ENCODE results near the gene TNFAIP2. TPM values are rescaled to one million over a fixed set of nuclear protein-coding genes. Genes with fewer than 3 reads are reported as not detected.

Gene TNFAIP2
- total and polyA plus RNA-seq, 9 of the 15 experiments (the other 6 are each of a cell fraction or from before 2014, with no cell fraction given) = 22.6 to 68.6 (median 44.6) TPM

DNA sequence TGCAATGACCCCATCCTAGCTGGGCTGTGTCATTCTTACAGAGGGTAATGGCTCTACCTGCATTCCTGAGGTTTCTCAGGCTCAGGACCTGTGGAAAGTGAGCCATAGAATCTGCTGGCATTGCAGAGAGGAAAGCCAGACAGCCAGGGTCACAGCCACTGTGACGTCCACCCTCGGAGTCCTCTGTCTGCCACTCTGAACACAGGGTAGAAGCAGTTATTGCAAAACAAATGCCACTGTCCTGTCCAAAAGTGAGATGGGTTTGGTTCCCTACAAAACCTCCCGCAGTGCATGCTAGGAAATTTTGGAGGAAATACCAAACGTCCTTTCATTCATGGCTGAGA lies 37.8 kb downstream of the TNFAIP2 start:
- no peak overlapping the region for H3K27ac ChIP-seq (ENCODE audit: extremely low read depth, low read depth, low read length)
- peaks cover 9 to 57% of the 10 kb centered on the region in 2 experiments for H3K27me3 ChIP-seq (ENCODE audit: control insufficient read depth in 2 of 2, insufficient read depth in 2 of 2, low read length in 2 of 2)
- no peak for ATAC-seq
- no peak for TF ChIP-seq FOXP1 (CRISPR knock-in tag; IDR thresholded peaks at IDR 0.05)
- TF ChIP-seq ZNF77 (CRISPR knock-in tag; IDR thresholded peaks at IDR 0.05) = no peak
- no peak overlapping the region for H3K4me3 ChIP-seq
- BruUV-seq (replicated peaks) = no TSS peak
- in situ Hi-C loops (cut with MboI) (no loop called here), intact Hi-C loops (cut with micrococcal nuclease) (no loop called here)
- H3K79me2 ChIP-seq (ENCODE audit: control insufficient read depth, insufficient read depth, low read length) = no peaks in the 10 kb centered on the region
- H2AFZ ChIP-seq (ENCODE audit: low read depth, low read length) = no peak overlapping the region
- H3K9me3 ChIP-seq (replicated peaks; ENCODE audit: control insufficient read depth, insufficient read depth, low read depth, low read length) = no peaks in the 10 kb centered on the region
- CTCF ChIA-PET (ENCODE audit: low intra/inter-chr PET ratio) = no interaction called here
- H3K36me3 ChIP-seq (ENCODE audit: control insufficient read depth, insufficient read depth, low read length) = no peaks in the 10 kb centered on the region
- no peak overlapping the region for H3K4me2 ChIP-seq (ENCODE audit: insufficient read depth, low read length)
- H4K20me1 ChIP-seq (replicated peaks; ENCODE audit: control insufficient read depth, insufficient read depth, low read length) = no peaks in the 10 kb centered on the region
- peaks cover 0 to 13% of the 10 kb centered on the region in 2 experiments; a peak in 2 of 5 replicates for H3K4me1 ChIP-seq (replicated peaks in 1 of 2; ENCODE audit: control insufficient read depth in 2 of 2, insufficient read depth in 2 of 2, low read length in 2 of 2)
- H3K9ac ChIP-seq (ENCODE audit: insufficient read depth in 1 of 2, low read depth in 2 of 2, low read length in 2 of 2) = no peak overlapping the region
- no peak for FAIRE-seq
- DNase-seq (ENCODE audit: extremely low read depth in 1 of 4, low spot score in 3 of 4) = no peak
- POLR2A ChIA-PET = interaction anchor here (0.7 to 1.7 kb wide), 2 partner anchors 11 to 12 kb away, joined by 3 to 4 read pairs; no protein-coding TSS in a partner anchor
- H3K9me1 ChIP-seq (ENCODE audit: control insufficient read depth, insufficient read depth, low read length) = no peaks in the 10 kb centered on the region
- WGBS (ENCODE audit: insufficient coverage, low coverage, missing lambda C conversion rate) = 13% methylated on average over 4 of the region's 4 CpGs

DNA sequence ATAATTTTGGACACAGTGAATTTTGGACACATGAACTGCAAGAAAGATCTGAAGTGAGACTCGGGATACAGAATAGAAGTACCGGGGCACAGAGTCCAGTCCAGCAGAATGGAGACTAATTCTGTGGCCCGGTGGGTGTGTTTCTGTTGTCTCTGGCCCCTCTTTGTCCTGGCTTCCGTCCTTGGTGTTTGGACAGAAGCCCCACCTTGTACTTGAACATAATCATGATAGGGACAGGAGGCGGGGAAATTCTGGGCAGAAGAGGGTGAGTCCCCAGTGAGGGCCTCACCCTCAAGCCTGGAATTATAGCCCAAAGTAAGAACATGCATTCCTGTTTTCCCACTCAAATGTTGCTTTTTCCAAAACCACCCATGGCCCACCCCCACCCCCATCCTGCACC lies 39.9 kb downstream of the TNFAIP2 start:
- ATAC-seq = no peak
- peaks cover 0 to 4% of the 10 kb centered on the region in 2 experiments; a peak in 1 of 5 replicates for H3K4me1 ChIP-seq (replicated peaks in 1 of 2; ENCODE audit: control insufficient read depth in 2 of 2, insufficient read depth in 2 of 2, low read length in 2 of 2)
- H3K4me2 ChIP-seq (ENCODE audit: insufficient read depth, low read length) = no peak overlapping the region
- H3K27me3 ChIP-seq (ENCODE audit: control insufficient read depth in 2 of 2, insufficient read depth in 2 of 2, low read length in 2 of 2) = peaks cover 6 to 43% of the 10 kb centered on the region in 2 experiments
- no peaks in the 10 kb centered on the region for H4K20me1 ChIP-seq (replicated peaks; ENCODE audit: control insufficient read depth, insufficient read depth, low read length)
- FAIRE-seq = no peak
- H3K79me2 ChIP-seq (ENCODE audit: control insufficient read depth, insufficient read depth, low read length) = no peaks in the 10 kb centered on the region
- H3K36me3 ChIP-seq (ENCODE audit: control insufficient read depth, insufficient read depth, low read length) = no peaks in the 10 kb centered on the region
- no TSS peak for BruUV-seq (replicated peaks)
- no peak overlapping the region for H3K4me3 ChIP-seq
- in situ Hi-C loops (cut with MboI) = no loop called here
- POLR2A ChIA-PET = interaction anchor here (0.8 kb wide), 1 partner anchor 170 kb away, joined by 3 read pairs; the partner anchor contains the start of gene EIF5
- H3K9ac ChIP-seq (ENCODE audit: insufficient read depth in 1 of 2, low read depth in 2 of 2, low read length in 2 of 2) = no peak overlapping the region
- CTCF ChIA-PET (ENCODE audit: low intra/inter-chr PET ratio) = no interaction called here
- DNase-seq (ENCODE audit: extremely low read depth in 1 of 4, low spot score in 3 of 4) = no peak
- WGBS (ENCODE audit: insufficient coverage, low coverage, missing lambda C conversion rate) = 4% methylated on average over 5 of the region's 5 CpGs
- no peak overlapping the region for H3K27ac ChIP-seq (ENCODE audit: extremely low read depth, low read depth, low read length)
- H3K9me3 ChIP-seq (replicated peaks; ENCODE audit: control insufficient read depth, insufficient read depth, low read depth, low read length) = no peaks in the 10 kb centered on the region
- H3K9me1 ChIP-seq (ENCODE audit: control insufficient read depth, insufficient read depth, low read length) = no peaks in the 10 kb centered on the region
- intact Hi-C loops (cut with micrococcal nuclease) = no loop called here
- H2AFZ ChIP-seq (ENCODE audit: low read depth, low read length) = 0 out of 2 replicates have a peak overlapping the region, but pooled peaks have one; percentile 32
- TF ChIP-seq TGIF2 (CRISPR knock-in tag; IDR thresholded peaks at IDR 0.05) = no peak
- TF ChIP-seq RBM25 (IDR thresholded peaks at IDR 0.05; ENCODE audit: low read depth, low read length, severe bottlenecking) = no peak
- TF ChIP-seq SP2 (IDR thresholded peaks at IDR 0.05; ENCODE audit: extremely low read depth, low read depth, low read length, poor library complexity, severe bottlenecking) = no peak
- TF ChIP-seq ETV5 (CRISPR knock-in tag; IDR thresholded peaks at IDR 0.05; ENCODE audit: low read depth) = no peak
- TF ChIP-seq, protein P1, sequence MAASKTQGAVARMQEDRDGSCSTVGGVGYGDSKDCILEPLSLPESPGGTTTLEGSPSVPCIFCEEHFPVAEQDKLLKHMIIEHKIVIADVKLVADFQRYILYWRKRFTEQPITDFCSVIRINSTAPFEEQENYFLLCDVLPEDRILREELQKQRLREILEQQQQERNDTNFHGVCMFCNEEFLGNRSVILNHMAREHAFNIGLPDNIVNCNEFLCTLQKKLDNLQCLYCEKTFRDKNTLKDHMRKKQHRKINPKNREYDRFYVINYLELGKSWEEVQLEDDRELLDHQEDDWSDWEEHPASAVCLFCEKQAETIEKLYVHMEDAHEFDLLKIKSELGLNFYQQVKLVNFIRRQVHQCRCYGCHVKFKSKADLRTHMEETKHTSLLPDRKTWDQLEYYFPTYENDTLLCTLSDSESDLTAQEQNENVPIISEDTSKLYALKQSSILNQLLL (CRISPR knock-in tag; IDR thresholded peaks at IDR 0.05; ENCODE audit: borderline replicate concordance) = no peak
- TF ChIP-seq, protein P2, sequence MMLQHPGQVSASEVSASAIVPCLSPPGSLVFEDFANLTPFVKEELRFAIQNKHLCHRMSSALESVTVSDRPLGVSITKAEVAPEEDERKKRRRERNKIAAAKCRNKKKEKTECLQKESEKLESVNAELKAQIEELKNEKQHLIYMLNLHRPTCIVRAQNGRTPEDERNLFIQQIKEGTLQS (IDR thresholded peaks at IDR 0.05) = no peak
- TF ChIP-seq, protein P2 (CRISPR knock-in tag; conservative IDR thresholded peaks at IDR 0.05) = no peak
- TF ChIP-seq, protein P3, sequence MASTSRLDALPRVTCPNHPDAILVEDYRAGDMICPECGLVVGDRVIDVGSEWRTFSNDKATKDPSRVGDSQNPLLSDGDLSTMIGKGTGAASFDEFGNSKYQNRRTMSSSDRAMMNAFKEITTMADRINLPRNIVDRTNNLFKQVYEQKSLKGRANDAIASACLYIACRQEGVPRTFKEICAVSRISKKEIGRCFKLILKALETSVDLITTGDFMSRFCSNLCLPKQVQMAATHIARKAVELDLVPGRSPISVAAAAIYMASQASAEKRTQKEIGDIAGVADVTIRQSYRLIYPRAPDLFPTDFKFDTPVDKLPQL (IDR thresholded peaks at IDR 0.05; ENCODE audit: extremely low read depth, insufficient read length) = no peak
- no peak for TF ChIP-seq PHTF2 (CRISPR knock-in tag; IDR thresholded peaks at IDR 0.05)
- no peak for TF ChIP-seq IRF2 (CRISPR knock-in tag; IDR thresholded peaks at IDR 0.05)
- no peak for TF ChIP-seq HDAC2 (IDR thresholded peaks at IDR 0.05)

Data from K562 (cell line).